G401.6 (cell line): ENCODE measurements around the gene DIAPH1.

Experiments used
- FAIRE-seq: peaks from 2 replicates; lab custom pipeline; 2012; peaks lifted over from hg19 to GRCh38; lab: Jason Lieb, UNC

The DIAPH1 gene

GRCh38 chr5:141618804-141619554 lies at the start of gene DIAPH1:
TSS of gene DIAPH1 (minus strand) at chr5:141619000. CDS start at chr5:141618914, 86 bp downstream.
- FAIRE-seq: peak; percentile 94

- FAIRE-seq: no peak
Observed at GRCh38 chr5:141665995-141666940, 47.5 kb upstream of the DIAPH1 start.

- FAIRE-seq: no peak
Observed at GRCh38 chr5:141664733-141665461, 46.1 kb upstream of the DIAPH1 start.

- no peak for FAIRE-seq
Observed at GRCh38 chr5:141663506-141663905, 44.7 kb upstream of the DIAPH1 start.

GRCh38 chr5:141662028-141662427 lies 43.2 kb upstream of the DIAPH1 start:
- no peak for FAIRE-seq

GRCh38 chr5:141657937-141658545 lies 39.2 kb upstream of the DIAPH1 start:
- FAIRE-seq: no peak

GRCh38 chr5:141657404-141657803 lies 38.6 kb upstream of the DIAPH1 start:
- FAIRE-seq: no peak

GRCh38 chr5:141656396-141656795 lies 37.6 kb upstream of the DIAPH1 start:
- FAIRE-seq: no peak

- FAIRE-seq: no peak
Observed at GRCh38 chr5:141655020-141655419, 36.2 kb upstream of the DIAPH1 start.

- no peak for FAIRE-seq
Observed at GRCh38 chr5:141654298-141654697, 35.5 kb upstream of the DIAPH1 start.

GRCh38 chr5:141651728-141652105 lies 32.9 kb upstream of the DIAPH1 start:
- FAIRE-seq: no peak

GRCh38 chr5:141650851-141651727 lies 32.3 kb upstream of the DIAPH1 start, which contains the start of gene FCHSD1:
TSS of gene FCHSD1 (minus strand) at chr5:141651418. CDS start at chr5:141651368, 50 bp downstream.
- FAIRE-seq: no peak

- FAIRE-seq: no peak
Observed at GRCh38 chr5:141649972-141650371, 31.2 kb upstream of the DIAPH1 start.

- no peak for FAIRE-seq
Observed at GRCh38 chr5:141649056-141649688, 30.4 kb upstream of the DIAPH1 start.

- no peak for FAIRE-seq
Observed at GRCh38 chr5:141647851-141648250, 29.1 kb upstream of the DIAPH1 start.

GRCh38 chr5:141647242-141647641 lies 28.4 kb upstream of the DIAPH1 start:
- no peak for FAIRE-seq

- no peak for FAIRE-seq
Observed at GRCh38 chr5:141646026-141646425, 27.2 kb upstream of the DIAPH1 start.

GRCh38 chr5:141641634-141642267 lies 23.0 kb upstream of the DIAPH1 start:
- FAIRE-seq: peak; percentile 57

GRCh38 chr5:141640698-141641097 lies 21.9 kb upstream of the DIAPH1 start:
- no peak for FAIRE-seq

- FAIRE-seq: no peak
Observed at GRCh38 chr5:141640051-141640415, 21.2 kb upstream of the DIAPH1 start.
